Measurements from ENCODE around the gene GINS3. TPM values are rescaled to one million over a fixed set of nuclear protein-coding genes. Genes with fewer than 3 reads are reported as not detected.
"Not testable (repeated sequence)": the region's sequence is repeated elsewhere in the genome, so short reads cannot be mapped to it uniquely, and the experiment has no call there.

The GINS3 gene
- total and polyA plus RNA-seq, 2 experiments from 2014 or later: 8.8 to 17.8 TPM

DNA sequence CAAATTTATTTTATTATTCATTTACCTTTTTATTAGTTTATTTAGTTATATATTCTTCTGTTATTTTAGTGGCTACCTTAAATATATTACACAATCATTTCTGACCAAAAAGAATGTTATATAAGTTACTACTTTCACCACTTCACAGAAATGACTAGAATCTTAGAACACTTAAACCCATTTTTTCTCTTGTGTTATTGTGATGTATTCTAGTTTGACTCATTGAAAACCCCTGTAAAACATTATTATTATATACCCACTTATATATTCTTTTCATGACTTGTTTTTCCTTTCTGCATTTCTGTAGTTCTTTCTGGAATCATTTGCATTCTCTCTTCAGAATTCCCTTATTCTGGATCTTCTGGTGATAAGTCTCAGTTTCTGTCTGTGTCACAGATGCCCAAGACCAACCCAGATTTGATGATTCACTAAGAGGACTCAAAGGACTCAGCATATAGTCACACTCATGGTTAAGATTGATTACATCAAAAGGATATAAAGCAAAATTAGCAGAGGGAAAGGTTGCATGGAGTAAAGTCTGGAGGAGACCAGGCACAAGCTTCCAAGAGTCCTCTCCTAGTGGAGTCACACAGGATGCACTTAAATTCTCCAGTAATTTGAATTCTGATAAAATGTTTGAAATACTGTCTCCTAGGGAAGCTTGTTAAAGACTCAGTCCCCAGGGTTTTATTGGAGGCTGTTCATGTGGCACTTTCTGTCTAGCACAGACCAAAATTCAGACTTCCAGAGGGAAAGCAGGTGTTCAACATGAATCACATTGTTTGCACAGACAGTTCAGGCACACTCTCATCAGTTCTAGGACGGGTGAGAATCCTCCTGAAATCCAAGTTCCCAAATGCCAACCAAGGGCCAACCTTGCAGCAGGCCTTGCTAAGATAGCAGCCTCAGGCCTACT is 7.7 kb downstream of the GINS3 start:
- H3K4me2 ChIP-seq: no peak overlapping the region
- Mint-ChIP-seq H3K9me3 (peaks cover 24% of the 10 kb centered on the region), H3K4me1 (no peaks in the 10 kb centered on the region; the same call in 2 of the 3 replicates), H3K27ac (no peak overlapping the region), H3K4me3 (no peak overlapping the region), H3K36me3 (ENCODE audit: low read depth) (peaks cover 54% of the 10 kb centered on the region), H3K27me3 (ENCODE audit: insufficient read depth, low read depth, poor library complexity) (peaks cover 2% of the 10 kb centered on the region)
- ATAC-seq: no peak
- no peak for DNase-seq (ENCODE audit: low spot score)
- no peaks in the 10 kb centered on the region for H3F3A ChIP-seq (replicated peaks; ENCODE audit: low read depth)
- H3K4me1 ChIP-seq (ENCODE audit: insufficient read depth): no peaks in the 10 kb centered on the region
- no peak overlapping the region for H3K27ac ChIP-seq (ENCODE audit: low read depth)
- TF ChIP-seq, protein P1, sequence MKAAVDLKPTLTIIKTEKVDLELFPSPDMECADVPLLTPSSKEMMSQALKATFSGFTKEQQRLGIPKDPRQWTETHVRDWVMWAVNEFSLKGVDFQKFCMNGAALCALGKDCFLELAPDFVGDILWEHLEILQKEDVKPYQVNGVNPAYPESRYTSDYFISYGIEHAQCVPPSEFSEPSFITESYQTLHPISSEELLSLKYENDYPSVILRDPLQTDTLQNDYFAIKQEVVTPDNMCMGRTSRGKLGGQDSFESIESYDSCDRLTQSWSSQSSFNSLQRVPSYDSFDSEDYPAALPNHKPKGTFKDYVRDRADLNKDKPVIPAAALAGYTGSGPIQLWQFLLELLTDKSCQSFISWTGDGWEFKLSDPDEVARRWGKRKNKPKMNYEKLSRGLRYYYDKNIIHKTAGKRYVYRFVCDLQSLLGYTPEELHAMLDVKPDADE (IDR thresholded peaks at IDR 0.05): no peak
- TF ChIP-seq, protein P2, sequence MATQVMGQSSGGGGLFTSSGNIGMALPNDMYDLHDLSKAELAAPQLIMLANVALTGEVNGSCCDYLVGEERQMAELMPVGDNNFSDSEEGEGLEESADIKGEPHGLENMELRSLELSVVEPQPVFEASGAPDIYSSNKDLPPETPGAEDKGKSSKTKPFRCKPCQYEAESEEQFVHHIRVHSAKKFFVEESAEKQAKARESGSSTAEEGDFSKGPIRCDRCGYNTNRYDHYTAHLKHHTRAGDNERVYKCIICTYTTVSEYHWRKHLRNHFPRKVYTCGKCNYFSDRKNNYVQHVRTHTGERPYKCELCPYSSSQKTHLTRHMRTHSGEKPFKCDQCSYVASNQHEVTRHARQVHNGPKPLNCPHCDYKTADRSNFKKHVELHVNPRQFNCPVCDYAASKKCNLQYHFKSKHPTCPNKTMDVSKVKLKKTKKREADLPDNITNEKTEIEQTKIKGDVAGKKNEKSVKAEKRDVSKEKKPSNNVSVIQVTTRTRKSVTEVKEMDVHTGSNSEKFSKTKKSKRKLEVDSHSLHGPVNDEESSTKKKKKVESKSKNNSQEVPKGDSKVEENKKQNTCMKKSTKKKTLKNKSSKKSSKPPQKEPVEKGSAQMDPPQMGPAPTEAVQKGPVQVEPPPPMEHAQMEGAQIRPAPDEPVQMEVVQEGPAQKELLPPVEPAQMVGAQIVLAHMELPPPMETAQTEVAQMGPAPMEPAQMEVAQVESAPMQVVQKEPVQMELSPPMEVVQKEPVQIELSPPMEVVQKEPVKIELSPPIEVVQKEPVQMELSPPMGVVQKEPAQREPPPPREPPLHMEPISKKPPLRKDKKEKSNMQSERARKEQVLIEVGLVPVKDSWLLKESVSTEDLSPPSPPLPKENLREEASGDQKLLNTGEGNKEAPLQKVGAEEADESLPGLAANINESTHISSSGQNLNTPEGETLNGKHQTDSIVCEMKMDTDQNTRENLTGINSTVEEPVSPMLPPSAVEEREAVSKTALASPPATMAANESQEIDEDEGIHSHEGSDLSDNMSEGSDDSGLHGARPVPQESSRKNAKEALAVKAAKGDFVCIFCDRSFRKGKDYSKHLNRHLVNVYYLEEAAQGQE (IDR thresholded peaks at IDR 0.05; ENCODE audit: unreplicated experiment): no peak
- TF ChIP-seq STAT1 (IDR thresholded peaks at IDR 0.05; ENCODE audit: unreplicated experiment) (no peak), EZH2 (IDR thresholded peaks at IDR 0.05; ENCODE audit: low read depth, unreplicated experiment) (no peak), ZNF114 (CRISPR knock-in tag; IDR thresholded peaks at IDR 0.05) (no peak), CREB1 (CRISPR knock-in tag; IDR thresholded peaks at IDR 0.05; ENCODE audit: low read depth) (no peak), JUNB (IDR thresholded peaks at IDR 0.05; ENCODE audit: unreplicated experiment) (no peak), EZH2phosphoT487 (IDR thresholded peaks at IDR 0.05; ENCODE audit: unreplicated experiment) (no peak), NANOG (IDR thresholded peaks at IDR 0.05; ENCODE audit: borderline replicate concordance) (no peak)
- TF ChIP-seq, protein P3, sequence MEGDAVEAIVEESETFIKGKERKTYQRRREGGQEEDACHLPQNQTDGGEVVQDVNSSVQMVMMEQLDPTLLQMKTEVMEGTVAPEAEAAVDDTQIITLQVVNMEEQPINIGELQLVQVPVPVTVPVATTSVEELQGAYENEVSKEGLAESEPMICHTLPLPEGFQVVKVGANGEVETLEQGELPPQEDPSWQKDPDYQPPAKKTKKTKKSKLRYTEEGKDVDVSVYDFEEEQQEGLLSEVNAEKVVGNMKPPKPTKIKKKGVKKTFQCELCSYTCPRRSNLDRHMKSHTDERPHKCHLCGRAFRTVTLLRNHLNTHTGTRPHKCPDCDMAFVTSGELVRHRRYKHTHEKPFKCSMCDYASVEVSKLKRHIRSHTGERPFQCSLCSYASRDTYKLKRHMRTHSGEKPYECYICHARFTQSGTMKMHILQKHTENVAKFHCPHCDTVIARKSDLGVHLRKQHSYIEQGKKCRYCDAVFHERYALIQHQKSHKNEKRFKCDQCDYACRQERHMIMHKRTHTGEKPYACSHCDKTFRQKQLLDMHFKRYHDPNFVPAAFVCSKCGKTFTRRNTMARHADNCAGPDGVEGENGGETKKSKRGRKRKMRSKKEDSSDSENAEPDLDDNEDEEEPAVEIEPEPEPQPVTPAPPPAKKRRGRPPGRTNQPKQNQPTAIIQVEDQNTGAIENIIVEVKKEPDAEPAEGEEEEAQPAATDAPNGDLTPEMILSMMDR (conservative IDR thresholded peaks at IDR 0.05; ENCODE audit: low read depth in 2 of 2): no peak
- no peak overlapping the region for H2AFZ ChIP-seq
- H3K9me2 ChIP-seq (ENCODE audit: insufficient read depth): peaks cover 3% of the 10 kb centered on the region; the same call in 1 of the 2 replicates
- no peaks in the 10 kb centered on the region for H3K27me3 ChIP-seq (ENCODE audit: insufficient read depth)
- no peak overlapping the region for H3K4me3 ChIP-seq
- H3K36me3 ChIP-seq (ENCODE audit: insufficient read depth): no peaks in the 10 kb centered on the region; the same call in 1 of the 2 replicates
- H3K79me2 ChIP-seq (replicated peaks; ENCODE audit: insufficient read depth): peaks cover under 1% of the 10 kb centered on the region; the same call in 1 of the 2 replicates
- H4K20me1 ChIP-seq (replicated peaks; ENCODE audit: insufficient read depth): no peaks in the 10 kb centered on the region; the same call in 1 of the 2 replicates

DNA sequence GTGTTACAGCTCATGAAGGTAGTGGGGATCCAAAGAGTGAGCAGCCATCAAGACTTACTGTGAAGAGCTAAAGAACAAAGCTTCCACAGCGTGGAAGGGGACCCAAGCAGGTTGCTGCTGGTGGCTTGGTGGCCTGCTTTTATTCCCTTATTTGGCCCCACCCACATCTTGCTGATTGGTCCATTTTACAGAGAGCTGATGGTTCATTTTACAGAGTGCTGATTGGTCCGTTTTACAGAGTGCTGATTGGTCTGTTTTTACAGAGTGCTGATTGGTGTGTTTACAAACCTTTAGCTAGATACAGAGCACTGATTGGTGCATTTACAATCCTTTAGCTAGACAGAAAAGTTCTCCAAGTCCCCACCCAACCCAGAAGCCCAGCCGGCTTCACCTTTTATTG is 9.0 kb downstream of the GINS3 start:
- not testable (repeated sequence) for H3K4me3 Mint-ChIP-seq

More for the DNA sequence above, 9.0 kb downstream of the GINS3 start:
- Mint-ChIP-seq H3K36me3 (ENCODE audit: low read depth) (peaks cover 50% of the 10 kb centered on the region), H3K9me3 (peaks cover 18% of the 10 kb centered on the region)
- not testable (repeated sequence) for H3K27me3 ChIP-seq (ENCODE audit: insufficient read depth); H3K4me1 ChIP-seq (ENCODE audit: insufficient read depth); H3F3A ChIP-seq (replicated peaks; ENCODE audit: low read depth); H2AFZ ChIP-seq; H4K20me1 ChIP-seq (replicated peaks; ENCODE audit: insufficient read depth); H3K4me2 ChIP-seq; H3K27ac ChIP-seq (ENCODE audit: low read depth); H3K4me1 Mint-ChIP-seq; H3K9me2 ChIP-seq (ENCODE audit: insufficient read depth); H3K79me2 ChIP-seq (replicated peaks; ENCODE audit: insufficient read depth); H3K27ac Mint-ChIP-seq; H3K27me3 Mint-ChIP-seq (ENCODE audit: insufficient read depth, low read depth, poor library complexity); ATAC-seq; H3K36me3 ChIP-seq (ENCODE audit: insufficient read depth); DNase-seq (ENCODE audit: low spot score); H3K4me3 ChIP-seq

Measured in GM23338 (cell line).